ENCODE data around the gene TMEM91. TPM values are rescaled to one million over a fixed set of nuclear protein-coding genes. Genes with fewer than 3 reads are reported as not detected.
A peak's percentile ranks its signal among the peaks of the same experiment; 100 is the strongest.

The TMEM91 gene
- total and polyA plus RNA-seq, 2 donors = 4.5 to 30.8 TPM

- DNase-seq (ENCODE audit: low read depth in 6 of 9, low spot score in 9 of 9) = no peak
- 97% methylated on average over 5 of the region's 5 CpGs for WGBS
- no peak overlapping the region for H3K4me3 ChIP-seq (ENCODE audit: low read length in 2 of 2)
- H3K4me1 ChIP-seq (ENCODE audit: control insufficient read depth in 2 of 2, insufficient read depth in 2 of 2, low read length in 2 of 2) = no peaks in the 10 kb centered on the region
- no peaks in the 10 kb centered on the region for H3K27me3 ChIP-seq (ENCODE audit: control insufficient read depth in 2 of 2, insufficient read depth in 1 of 2, low read length in 1 of 2)
- no peak overlapping the region for H3K27ac ChIP-seq (ENCODE audit: low read depth in 1 of 2, low read length in 1 of 2)
- H3K9me3 ChIP-seq (ENCODE audit: control insufficient read depth in 2 of 2, insufficient read depth in 1 of 2, low read length in 1 of 2) = no peaks in the 10 kb centered on the region
- H3K36me3 ChIP-seq (ENCODE audit: control insufficient read depth in 2 of 2, insufficient read depth in 2 of 2, low read length in 1 of 2) = peaks cover 17% of the 10 kb centered on the region in 2 donors
Observed at GRCh38 chr19:41384351-41384750, 8.0 kb downstream of the TMEM91 start.

GRCh38 chr19:41386442-41386841 is 10.1 kb downstream of the TMEM91 start:
- peaks cover 30% of the 10 kb centered on the region in 2 donors for H3K36me3 ChIP-seq (ENCODE audit: control insufficient read depth in 2 of 2, insufficient read depth in 2 of 2, low read length in 1 of 2)
- H3K4me1 ChIP-seq (ENCODE audit: control insufficient read depth in 2 of 2, insufficient read depth in 2 of 2, low read length in 2 of 2) = no peaks in the 10 kb centered on the region
- H3K9me3 ChIP-seq (ENCODE audit: control insufficient read depth in 2 of 2, insufficient read depth in 1 of 2, low read length in 1 of 2) = no peaks in the 10 kb centered on the region
- H3K27me3 ChIP-seq (ENCODE audit: control insufficient read depth in 2 of 2, insufficient read depth in 1 of 2, low read length in 1 of 2) = no peaks in the 10 kb centered on the region
- no peak overlapping the region for H3K4me3 ChIP-seq (ENCODE audit: low read length in 2 of 2)
- DNase-seq (ENCODE audit: low read depth in 6 of 9, low spot score in 9 of 9) = no peak
- WGBS = 97% methylated on average over 13 of the region's 13 CpGs
- H3K27ac ChIP-seq (ENCODE audit: low read depth in 1 of 2, low read length in 1 of 2) = peak overlapping the region in 1 of 2 donors; percentile 19

DNA sequence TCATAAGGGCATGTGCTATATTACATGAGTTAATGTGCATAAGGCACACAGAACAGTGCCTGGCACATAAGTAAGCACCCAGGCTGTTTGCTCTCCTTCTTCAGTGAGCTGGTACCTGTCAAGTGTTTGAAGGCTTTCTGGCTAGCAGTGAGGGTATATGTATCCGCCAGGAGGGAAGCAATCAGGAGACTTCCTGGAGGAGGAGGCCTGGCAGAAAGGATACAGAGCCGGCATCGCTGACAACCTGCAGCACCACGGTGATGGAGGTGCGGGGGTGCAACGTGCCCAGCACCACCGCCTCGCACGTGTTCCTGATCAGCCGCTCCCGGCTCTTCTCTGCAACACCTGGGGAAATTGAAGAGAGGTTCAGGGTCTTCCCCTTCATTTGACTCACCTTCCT is 15.3 kb downstream of the TMEM91 start:
- no peak overlapping the region for H3K27ac ChIP-seq (ENCODE audit: low read depth in 1 of 2, low read length in 1 of 2)
- H3K36me3 ChIP-seq (ENCODE audit: control insufficient read depth in 2 of 2, insufficient read depth in 2 of 2, low read length in 1 of 2) = peaks cover 28% of the 10 kb centered on the region in 2 donors
- DNase-seq (ENCODE audit: low read depth in 6 of 9, low spot score in 9 of 9) = no peak
- no peak overlapping the region for H3K4me3 ChIP-seq (ENCODE audit: low read length in 2 of 2)
- 88% methylated on average over 11 of the region's 11 CpGs for WGBS
- H3K27me3 ChIP-seq (ENCODE audit: control insufficient read depth in 2 of 2, insufficient read depth in 1 of 2, low read length in 1 of 2) = no peaks in the 10 kb centered on the region
- no peaks in the 10 kb centered on the region for H3K9me3 ChIP-seq (ENCODE audit: control insufficient read depth in 2 of 2, insufficient read depth in 1 of 2, low read length in 1 of 2)
- H3K4me1 ChIP-seq (ENCODE audit: control insufficient read depth in 2 of 2, insufficient read depth in 2 of 2, low read length in 2 of 2) = peaks cover 0 to 5% of the 10 kb centered on the region in 2 donors

- H3K4me1 ChIP-seq (ENCODE audit: control insufficient read depth in 2 of 2, insufficient read depth in 2 of 2, low read length in 2 of 2) = peaks cover 0 to 9% of the 10 kb centered on the region in 2 donors
- no peak overlapping the region for H3K4me3 ChIP-seq (ENCODE audit: low read length in 2 of 2)
- WGBS = 98% methylated on average over 12 of the region's 12 CpGs
- H3K27ac ChIP-seq (ENCODE audit: low read depth in 1 of 2, low read length in 1 of 2) = no peak overlapping the region
- H3K27me3 ChIP-seq (ENCODE audit: control insufficient read depth in 2 of 2, insufficient read depth in 1 of 2, low read length in 1 of 2) = no peaks in the 10 kb centered on the region
- no peak for DNase-seq (ENCODE audit: low read depth in 6 of 9, low spot score in 9 of 9)
- H3K9me3 ChIP-seq (ENCODE audit: control insufficient read depth in 2 of 2, insufficient read depth in 1 of 2, low read length in 1 of 2) = no peaks in the 10 kb centered on the region
- H3K36me3 ChIP-seq (ENCODE audit: control insufficient read depth in 2 of 2, insufficient read depth in 2 of 2, low read length in 1 of 2) = peaks cover 23 to 28% of the 10 kb centered on the region in 2 donors
Observed at GRCh38 chr19:41392775-41393174, 16.4 kb downstream of the TMEM91 start.

GRCh38 chr19:41395355-41395754 is 19.0 kb downstream of the TMEM91 start:
- Histone ChIP-seq H3K27me3 (ENCODE audit: control insufficient read depth in 2 of 2, insufficient read depth in 1 of 2, low read length in 1 of 2) (no peaks in the 10 kb centered on the region), H3K36me3 (ENCODE audit: control insufficient read depth in 2 of 2, insufficient read depth in 2 of 2, low read length in 1 of 2) (peaks cover 11 to 17% of the 10 kb centered on the region in 2 donors), H3K4me3 (ENCODE audit: low read length in 2 of 2) (no peak overlapping the region), H3K9me3 (ENCODE audit: control insufficient read depth in 2 of 2, insufficient read depth in 1 of 2, low read length in 1 of 2) (no peaks in the 10 kb centered on the region), H3K4me1 (ENCODE audit: control insufficient read depth in 2 of 2, insufficient read depth in 2 of 2, low read length in 2 of 2) (peaks cover 10 to 19% of the 10 kb centered on the region in 2 donors), H3K27ac (ENCODE audit: low read depth in 1 of 2, low read length in 1 of 2) (no peak overlapping the region)
- DNase-seq (ENCODE audit: low read depth in 6 of 9, low spot score in 9 of 9) = no peak
- WGBS = 79% methylated on average over 6 of the region's 6 CpGs

DNA sequence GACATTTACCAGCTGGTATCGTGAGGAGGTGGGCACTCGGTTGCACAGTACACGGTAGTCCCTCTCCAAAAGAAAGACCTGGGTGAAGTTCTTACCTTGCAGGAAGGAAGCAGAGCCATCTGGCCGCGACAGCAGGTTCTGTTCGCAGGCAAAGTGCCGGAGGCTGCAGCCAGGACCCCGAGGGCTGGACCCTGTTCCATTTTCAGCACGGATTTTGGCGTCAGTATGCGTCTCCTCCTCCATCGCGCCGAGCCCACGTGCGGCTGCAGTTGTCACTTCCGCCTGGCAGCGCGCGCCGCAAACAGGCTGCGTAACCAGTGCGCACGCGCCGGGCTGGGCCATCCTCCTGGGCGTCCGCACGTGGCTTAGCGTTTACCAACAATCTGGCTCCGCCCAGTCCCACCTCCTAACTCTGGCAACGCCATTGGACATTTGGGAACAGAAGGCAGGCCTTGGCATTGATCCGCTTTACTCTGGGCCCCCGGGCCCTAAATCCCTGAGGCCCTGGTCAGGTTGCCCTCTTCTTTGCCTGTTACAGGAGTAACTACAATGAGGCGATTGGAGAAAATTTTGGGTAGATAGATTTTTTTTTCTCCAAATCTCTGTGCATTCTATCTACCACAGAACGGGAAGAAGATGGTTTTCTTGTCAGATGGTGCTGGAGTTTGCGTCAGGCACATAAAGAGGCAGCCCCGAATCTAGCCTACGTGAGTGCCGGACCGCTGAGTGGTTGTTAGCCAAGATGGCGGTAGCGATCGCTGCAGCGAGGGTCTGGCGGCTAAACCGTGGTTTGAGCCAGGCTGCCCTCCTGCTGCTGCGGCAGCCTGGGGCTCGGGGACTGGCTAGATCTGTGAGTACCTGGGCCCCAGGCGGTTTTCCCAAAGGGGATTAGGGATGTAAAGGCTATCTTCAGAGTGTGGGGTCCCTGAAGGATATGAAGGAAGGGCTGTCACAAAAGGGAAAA is 21.0 kb downstream of the TMEM91 start, which contains the start of the genes BCKDHA and EXOSC5:
TSS of gene BCKDHA (plus strand) at position 733 of the 964 bp plus-strand sequence. CDS start at position 743, 10 bp downstream.
TSS of gene EXOSC5 (minus strand) at position 274 of the 964 bp plus-strand sequence. CDS start at position 243, 31 bp downstream.
- Histone ChIP-seq H3K36me3 (ENCODE audit: control insufficient read depth in 2 of 2, insufficient read depth in 2 of 2, low read length in 1 of 2) (peaks cover 0 to 5% of the 10 kb centered on the region in 2 donors), H3K4me1 (ENCODE audit: control insufficient read depth in 2 of 2, insufficient read depth in 2 of 2, low read length in 2 of 2) (peaks cover 10 to 19% of the 10 kb centered on the region in 2 donors), H3K27ac (ENCODE audit: low read depth in 1 of 2, low read length in 1 of 2) (peak within 1 kb of the TSS; percentile 81 to 92), H3K9me3 (ENCODE audit: control insufficient read depth in 2 of 2, insufficient read depth in 1 of 2, low read length in 1 of 2) (no peaks in the 10 kb centered on the region), H3K4me3 (ENCODE audit: low read length in 2 of 2) (peak within 1 kb of the TSS; percentile 71 to 90), H3K27me3 (ENCODE audit: control insufficient read depth in 2 of 2, insufficient read depth in 1 of 2, low read length in 1 of 2) (no peaks in the 10 kb centered on the region)
- under 1% methylated on average over 50 of the region's 50 CpGs for WGBS
- peak; percentile 99 to 100 (median 100) for DNase-seq (ENCODE audit: low read depth in 6 of 9, low spot score in 9 of 9)

GRCh38 chr19:41398050-41398418 is 21.7 kb downstream of the TMEM91 start:
- Histone ChIP-seq H3K27me3 (ENCODE audit: control insufficient read depth in 2 of 2, insufficient read depth in 1 of 2, low read length in 1 of 2) (no peaks in the 10 kb centered on the region), H3K36me3 (ENCODE audit: control insufficient read depth in 2 of 2, insufficient read depth in 2 of 2, low read length in 1 of 2) (peaks cover 0 to 8% of the 10 kb centered on the region in 2 donors), H3K27ac (ENCODE audit: low read depth in 1 of 2, low read length in 1 of 2) (peak overlapping the region in 1 of 2 donors; percentile 92), H3K4me3 (ENCODE audit: low read length in 2 of 2) (peak overlapping the region; percentile 71 to 90), H3K9me3 (ENCODE audit: control insufficient read depth in 2 of 2, insufficient read depth in 1 of 2, low read length in 1 of 2) (no peaks in the 10 kb centered on the region), H3K4me1 (ENCODE audit: control insufficient read depth in 2 of 2, insufficient read depth in 2 of 2, low read length in 2 of 2) (peaks cover 10 to 19% of the 10 kb centered on the region in 2 donors)
- 0% methylated on average over 5 of the region's 5 CpGs for WGBS
- peak in 1 of 9 donors; percentile 2 for DNase-seq (ENCODE audit: low read depth in 6 of 9, low spot score in 9 of 9)

GRCh38 chr19:41398598-41398997 is 22.3 kb downstream of the TMEM91 start:
- no peak for DNase-seq (ENCODE audit: low read depth in 6 of 9, low spot score in 9 of 9)
- Histone ChIP-seq H3K4me1 (ENCODE audit: control insufficient read depth in 2 of 2, insufficient read depth in 2 of 2, low read length in 2 of 2) (peaks cover 10 to 19% of the 10 kb centered on the region in 2 donors), H3K27ac (ENCODE audit: low read depth in 1 of 2, low read length in 1 of 2) (no peak overlapping the region), H3K36me3 (ENCODE audit: control insufficient read depth in 2 of 2, insufficient read depth in 2 of 2, low read length in 1 of 2) (peaks cover 0 to 13% of the 10 kb centered on the region in 2 donors), H3K4me3 (ENCODE audit: low read length in 2 of 2) (peak overlapping the region; percentile 71 to 90), H3K27me3 (ENCODE audit: control insufficient read depth in 2 of 2, insufficient read depth in 1 of 2, low read length in 1 of 2) (no peaks in the 10 kb centered on the region), H3K9me3 (ENCODE audit: control insufficient read depth in 2 of 2, insufficient read depth in 1 of 2, low read length in 1 of 2) (no peaks in the 10 kb centered on the region)
- WGBS = 81% methylated on average over 3 of the region's 3 CpGs

DNA sequence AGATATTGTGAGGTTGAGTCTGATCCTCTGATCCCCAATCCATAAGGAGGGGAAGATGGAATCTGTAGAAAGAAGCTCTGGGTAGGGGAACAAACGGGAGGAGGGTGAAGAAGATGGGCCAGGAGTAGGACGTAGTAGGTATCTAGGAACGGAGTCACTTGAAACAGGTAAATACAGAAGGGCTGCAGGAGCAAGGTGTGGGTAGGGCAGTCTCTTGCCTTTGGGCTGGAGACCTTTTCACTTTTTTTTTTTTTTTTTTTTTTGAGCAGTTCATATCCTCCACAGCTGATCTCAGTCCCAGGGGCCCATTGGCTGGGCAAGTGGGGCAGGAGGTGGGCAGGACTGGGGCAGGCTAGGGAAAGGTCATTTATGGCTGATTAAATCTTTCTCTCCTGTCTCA is 22.8 kb downstream of the TMEM91 start:
- H3K4me3 ChIP-seq (ENCODE audit: low read length in 2 of 2) = no peak overlapping the region
- H3K27ac ChIP-seq (ENCODE audit: low read depth in 1 of 2, low read length in 1 of 2) = no peak overlapping the region

More for the DNA sequence above, 22.8 kb downstream of the TMEM91 start:
- WGBS = over 99% methylated on average over 3 of the region's 3 CpGs
- no peaks in the 10 kb centered on the region for H3K27me3 ChIP-seq (ENCODE audit: control insufficient read depth in 2 of 2, insufficient read depth in 1 of 2, low read length in 1 of 2)
- H3K4me1 ChIP-seq (ENCODE audit: control insufficient read depth in 2 of 2, insufficient read depth in 2 of 2, low read length in 2 of 2) = peaks cover 10 to 19% of the 10 kb centered on the region in 2 donors
- no peaks in the 10 kb centered on the region for H3K9me3 ChIP-seq (ENCODE audit: control insufficient read depth in 2 of 2, insufficient read depth in 1 of 2, low read length in 1 of 2)
- H3K36me3 ChIP-seq (ENCODE audit: control insufficient read depth in 2 of 2, insufficient read depth in 2 of 2, low read length in 1 of 2) = peaks cover 0 to 15% of the 10 kb centered on the region in 2 donors
- DNase-seq (ENCODE audit: low read depth in 6 of 9, low spot score in 9 of 9) = no peak
